ENCODE measurements around the gene CADPS.

DNA sequence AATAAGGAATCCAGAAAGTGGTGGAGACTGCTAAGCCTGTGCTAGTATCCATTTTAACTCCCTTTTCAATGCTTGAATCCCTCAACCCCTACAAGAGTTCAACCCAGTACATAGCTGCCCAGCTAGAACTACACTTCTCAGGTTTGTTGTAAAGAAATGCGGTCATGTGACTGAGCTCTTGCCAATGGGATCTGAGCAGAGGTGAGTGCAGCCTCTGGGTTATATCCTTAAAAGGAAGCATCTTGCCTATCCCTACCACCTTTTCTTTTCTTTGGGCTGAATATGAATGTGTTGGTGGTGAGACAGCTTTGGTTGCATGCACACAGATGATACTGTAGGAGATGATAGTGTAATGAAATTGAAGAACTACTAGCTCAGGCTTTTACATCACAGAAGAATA lies 139.7 kb downstream of the CADPS start:
- TF ChIP-seq, protein P1, sequence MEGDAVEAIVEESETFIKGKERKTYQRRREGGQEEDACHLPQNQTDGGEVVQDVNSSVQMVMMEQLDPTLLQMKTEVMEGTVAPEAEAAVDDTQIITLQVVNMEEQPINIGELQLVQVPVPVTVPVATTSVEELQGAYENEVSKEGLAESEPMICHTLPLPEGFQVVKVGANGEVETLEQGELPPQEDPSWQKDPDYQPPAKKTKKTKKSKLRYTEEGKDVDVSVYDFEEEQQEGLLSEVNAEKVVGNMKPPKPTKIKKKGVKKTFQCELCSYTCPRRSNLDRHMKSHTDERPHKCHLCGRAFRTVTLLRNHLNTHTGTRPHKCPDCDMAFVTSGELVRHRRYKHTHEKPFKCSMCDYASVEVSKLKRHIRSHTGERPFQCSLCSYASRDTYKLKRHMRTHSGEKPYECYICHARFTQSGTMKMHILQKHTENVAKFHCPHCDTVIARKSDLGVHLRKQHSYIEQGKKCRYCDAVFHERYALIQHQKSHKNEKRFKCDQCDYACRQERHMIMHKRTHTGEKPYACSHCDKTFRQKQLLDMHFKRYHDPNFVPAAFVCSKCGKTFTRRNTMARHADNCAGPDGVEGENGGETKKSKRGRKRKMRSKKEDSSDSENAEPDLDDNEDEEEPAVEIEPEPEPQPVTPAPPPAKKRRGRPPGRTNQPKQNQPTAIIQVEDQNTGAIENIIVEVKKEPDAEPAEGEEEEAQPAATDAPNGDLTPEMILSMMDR (IDR thresholded peaks at IDR 0.05), result no peak
- TF ChIP-seq, protein P2, sequence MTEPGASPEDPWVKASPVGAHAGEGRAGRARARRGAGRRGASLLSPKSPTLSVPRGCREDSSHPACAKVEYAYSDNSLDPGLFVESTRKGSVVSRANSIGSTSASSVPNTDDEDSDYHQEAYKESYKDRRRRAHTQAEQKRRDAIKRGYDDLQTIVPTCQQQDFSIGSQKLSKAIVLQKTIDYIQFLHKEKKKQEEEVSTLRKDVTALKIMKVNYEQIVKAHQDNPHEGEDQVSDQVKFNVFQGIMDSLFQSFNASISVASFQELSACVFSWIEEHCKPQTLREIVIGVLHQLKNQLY (CRISPR knock-in tag; IDR thresholded peaks at IDR 0.05), result no peak
- TF ChIP-seq, protein P3, sequence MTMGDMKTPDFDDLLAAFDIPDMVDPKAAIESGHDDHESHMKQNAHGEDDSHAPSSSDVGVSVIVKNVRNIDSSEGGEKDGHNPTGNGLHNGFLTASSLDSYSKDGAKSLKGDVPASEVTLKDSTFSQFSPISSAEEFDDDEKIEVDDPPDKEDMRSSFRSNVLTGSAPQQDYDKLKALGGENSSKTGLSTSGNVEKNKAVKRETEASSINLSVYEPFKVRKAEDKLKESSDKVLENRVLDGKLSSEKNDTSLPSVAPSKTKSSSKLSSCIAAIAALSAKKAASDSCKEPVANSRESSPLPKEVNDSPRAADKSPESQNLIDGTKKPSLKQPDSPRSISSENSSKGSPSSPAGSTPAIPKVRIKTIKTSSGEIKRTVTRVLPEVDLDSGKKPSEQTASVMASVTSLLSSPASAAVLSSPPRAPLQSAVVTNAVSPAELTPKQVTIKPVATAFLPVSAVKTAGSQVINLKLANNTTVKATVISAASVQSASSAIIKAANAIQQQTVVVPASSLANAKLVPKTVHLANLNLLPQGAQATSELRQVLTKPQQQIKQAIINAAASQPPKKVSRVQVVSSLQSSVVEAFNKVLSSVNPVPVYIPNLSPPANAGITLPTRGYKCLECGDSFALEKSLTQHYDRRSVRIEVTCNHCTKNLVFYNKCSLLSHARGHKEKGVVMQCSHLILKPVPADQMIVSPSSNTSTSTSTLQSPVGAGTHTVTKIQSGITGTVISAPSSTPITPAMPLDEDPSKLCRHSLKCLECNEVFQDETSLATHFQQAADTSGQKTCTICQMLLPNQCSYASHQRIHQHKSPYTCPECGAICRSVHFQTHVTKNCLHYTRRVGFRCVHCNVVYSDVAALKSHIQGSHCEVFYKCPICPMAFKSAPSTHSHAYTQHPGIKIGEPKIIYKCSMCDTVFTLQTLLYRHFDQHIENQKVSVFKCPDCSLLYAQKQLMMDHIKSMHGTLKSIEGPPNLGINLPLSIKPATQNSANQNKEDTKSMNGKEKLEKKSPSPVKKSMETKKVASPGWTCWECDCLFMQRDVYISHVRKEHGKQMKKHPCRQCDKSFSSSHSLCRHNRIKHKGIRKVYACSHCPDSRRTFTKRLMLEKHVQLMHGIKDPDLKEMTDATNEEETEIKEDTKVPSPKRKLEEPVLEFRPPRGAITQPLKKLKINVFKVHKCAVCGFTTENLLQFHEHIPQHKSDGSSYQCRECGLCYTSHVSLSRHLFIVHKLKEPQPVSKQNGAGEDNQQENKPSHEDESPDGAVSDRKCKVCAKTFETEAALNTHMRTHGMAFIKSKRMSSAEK (CRISPR knock-in tag; IDR thresholded peaks at IDR 0.05; ENCODE audit: borderline replicate concordance), result no peak
- TF ChIP-seq CREM (CRISPR knock-in tag; IDR thresholded peaks at IDR 0.05), result no peak
- TF ChIP-seq, protein P4, sequence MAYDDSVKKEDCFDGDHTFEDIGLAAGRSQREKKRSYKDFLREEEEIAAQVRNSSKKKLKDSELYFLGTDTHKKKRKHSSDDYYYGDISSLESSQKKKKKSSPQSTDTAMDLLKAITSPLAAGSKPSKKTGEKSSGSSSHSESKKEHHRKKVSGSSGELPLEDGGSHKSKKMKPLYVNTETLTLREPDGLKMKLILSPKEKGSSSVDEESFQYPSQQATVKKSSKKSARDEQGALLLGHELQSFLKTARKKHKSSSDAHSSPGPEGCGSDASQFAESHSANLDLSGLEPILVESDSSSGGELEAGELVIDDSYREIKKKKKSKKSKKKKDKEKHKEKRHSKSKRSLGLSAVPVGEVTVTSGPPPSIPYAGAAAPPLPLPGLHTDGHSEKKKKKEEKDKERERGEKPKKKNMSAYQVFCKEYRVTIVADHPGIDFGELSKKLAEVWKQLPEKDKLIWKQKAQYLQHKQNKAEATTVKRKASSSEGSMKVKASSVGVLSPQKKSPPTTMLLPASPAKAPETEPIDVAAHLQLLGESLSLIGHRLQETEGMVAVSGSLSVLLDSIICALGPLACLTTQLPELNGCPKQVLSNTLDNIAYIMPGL (CRISPR knock-in tag; IDR thresholded peaks at IDR 0.05), result no peak
- TF ChIP-seq, protein P5, sequence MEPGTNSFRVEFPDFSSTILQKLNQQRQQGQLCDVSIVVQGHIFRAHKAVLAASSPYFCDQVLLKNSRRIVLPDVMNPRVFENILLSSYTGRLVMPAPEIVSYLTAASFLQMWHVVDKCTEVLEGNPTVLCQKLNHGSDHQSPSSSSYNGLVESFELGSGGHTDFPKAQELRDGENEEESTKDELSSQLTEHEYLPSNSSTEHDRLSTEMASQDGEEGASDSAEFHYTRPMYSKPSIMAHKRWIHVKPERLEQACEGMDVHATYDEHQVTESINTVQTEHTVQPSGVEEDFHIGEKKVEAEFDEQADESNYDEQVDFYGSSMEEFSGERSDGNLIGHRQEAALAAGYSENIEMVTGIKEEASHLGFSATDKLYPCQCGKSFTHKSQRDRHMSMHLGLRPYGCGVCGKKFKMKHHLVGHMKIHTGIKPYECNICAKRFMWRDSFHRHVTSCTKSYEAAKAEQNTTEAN (CRISPR knock-in tag; IDR thresholded peaks at IDR 0.05), result no peak
- TF ChIP-seq, protein P6, sequence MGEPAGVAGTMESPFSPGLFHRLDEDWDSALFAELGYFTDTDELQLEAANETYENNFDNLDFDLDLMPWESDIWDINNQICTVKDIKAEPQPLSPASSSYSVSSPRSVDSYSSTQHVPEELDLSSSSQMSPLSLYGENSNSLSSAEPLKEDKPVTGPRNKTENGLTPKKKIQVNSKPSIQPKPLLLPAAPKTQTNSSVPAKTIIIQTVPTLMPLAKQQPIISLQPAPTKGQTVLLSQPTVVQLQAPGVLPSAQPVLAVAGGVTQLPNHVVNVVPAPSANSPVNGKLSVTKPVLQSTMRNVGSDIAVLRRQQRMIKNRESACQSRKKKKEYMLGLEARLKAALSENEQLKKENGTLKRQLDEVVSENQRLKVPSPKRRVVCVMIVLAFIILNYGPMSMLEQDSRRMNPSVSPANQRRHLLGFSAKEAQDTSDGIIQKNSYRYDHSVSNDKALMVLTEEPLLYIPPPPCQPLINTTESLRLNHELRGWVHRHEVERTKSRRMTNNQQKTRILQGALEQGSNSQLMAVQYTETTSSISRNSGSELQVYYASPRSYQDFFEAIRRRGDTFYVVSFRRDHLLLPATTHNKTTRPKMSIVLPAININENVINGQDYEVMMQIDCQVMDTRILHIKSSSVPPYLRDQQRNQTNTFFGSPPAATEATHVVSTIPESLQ (CRISPR knock-in tag; IDR thresholded peaks at IDR 0.05), result no peak
- TF ChIP-seq, protein P7, sequence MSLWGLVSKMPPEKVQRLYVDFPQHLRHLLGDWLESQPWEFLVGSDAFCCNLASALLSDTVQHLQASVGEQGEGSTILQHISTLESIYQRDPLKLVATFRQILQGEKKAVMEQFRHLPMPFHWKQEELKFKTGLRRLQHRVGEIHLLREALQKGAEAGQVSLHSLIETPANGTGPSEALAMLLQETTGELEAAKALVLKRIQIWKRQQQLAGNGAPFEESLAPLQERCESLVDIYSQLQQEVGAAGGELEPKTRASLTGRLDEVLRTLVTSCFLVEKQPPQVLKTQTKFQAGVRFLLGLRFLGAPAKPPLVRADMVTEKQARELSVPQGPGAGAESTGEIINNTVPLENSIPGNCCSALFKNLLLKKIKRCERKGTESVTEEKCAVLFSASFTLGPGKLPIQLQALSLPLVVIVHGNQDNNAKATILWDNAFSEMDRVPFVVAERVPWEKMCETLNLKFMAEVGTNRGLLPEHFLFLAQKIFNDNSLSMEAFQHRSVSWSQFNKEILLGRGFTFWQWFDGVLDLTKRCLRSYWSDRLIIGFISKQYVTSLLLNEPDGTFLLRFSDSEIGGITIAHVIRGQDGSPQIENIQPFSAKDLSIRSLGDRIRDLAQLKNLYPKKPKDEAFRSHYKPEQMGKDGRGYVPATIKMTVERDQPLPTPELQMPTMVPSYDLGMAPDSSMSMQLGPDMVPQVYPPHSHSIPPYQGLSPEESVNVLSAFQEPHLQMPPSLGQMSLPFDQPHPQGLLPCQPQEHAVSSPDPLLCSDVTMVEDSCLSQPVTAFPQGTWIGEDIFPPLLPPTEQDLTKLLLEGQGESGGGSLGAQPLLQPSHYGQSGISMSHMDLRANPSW (CRISPR knock-in tag; conservative IDR thresholded peaks at IDR 0.05; ENCODE audit: low read depth), result no peak
- TF ChIP-seq, protein P8, sequence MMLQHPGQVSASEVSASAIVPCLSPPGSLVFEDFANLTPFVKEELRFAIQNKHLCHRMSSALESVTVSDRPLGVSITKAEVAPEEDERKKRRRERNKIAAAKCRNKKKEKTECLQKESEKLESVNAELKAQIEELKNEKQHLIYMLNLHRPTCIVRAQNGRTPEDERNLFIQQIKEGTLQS (CRISPR knock-in tag; conservative IDR thresholded peaks at IDR 0.05), result no peak
- TF ChIP-seq CREB1 (CRISPR knock-in tag; IDR thresholded peaks at IDR 0.05), result no peak
- TF ChIP-seq, protein P9, sequence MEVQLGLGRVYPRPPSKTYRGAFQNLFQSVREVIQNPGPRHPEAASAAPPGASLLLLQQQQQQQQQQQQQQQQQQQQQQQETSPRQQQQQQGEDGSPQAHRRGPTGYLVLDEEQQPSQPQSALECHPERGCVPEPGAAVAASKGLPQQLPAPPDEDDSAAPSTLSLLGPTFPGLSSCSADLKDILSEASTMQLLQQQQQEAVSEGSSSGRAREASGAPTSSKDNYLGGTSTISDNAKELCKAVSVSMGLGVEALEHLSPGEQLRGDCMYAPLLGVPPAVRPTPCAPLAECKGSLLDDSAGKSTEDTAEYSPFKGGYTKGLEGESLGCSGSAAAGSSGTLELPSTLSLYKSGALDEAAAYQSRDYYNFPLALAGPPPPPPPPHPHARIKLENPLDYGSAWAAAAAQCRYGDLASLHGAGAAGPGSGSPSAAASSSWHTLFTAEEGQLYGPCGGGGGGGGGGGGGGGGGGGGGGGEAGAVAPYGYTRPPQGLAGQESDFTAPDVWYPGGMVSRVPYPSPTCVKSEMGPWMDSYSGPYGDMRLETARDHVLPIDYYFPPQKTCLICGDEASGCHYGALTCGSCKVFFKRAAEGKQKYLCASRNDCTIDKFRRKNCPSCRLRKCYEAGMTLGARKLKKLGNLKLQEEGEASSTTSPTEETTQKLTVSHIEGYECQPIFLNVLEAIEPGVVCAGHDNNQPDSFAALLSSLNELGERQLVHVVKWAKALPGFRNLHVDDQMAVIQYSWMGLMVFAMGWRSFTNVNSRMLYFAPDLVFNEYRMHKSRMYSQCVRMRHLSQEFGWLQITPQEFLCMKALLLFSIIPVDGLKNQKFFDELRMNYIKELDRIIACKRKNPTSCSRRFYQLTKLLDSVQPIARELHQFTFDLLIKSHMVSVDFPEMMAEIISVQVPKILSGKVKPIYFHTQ (CRISPR knock-in tag; IDR thresholded peaks at IDR 0.05), result no peak
